BLaER1 treated with 17β-estradiol and CSF1 and Interleukin-3, amounts not matched to agents 10 nM and 100 nM (cell line): ENCODE measurements around the gene SF1.
A peak's percentile ranks its signal among the peaks of the same experiment; 100 is the strongest.

ENCODE experiments used
- H3K27ac ChIP-seq, 11 experiments: shearing (Covaris generic); formaldehyde crosslinking; 2 replicates each; pipeline ENCODE4 v1.8.1; 2022
- H3K27me3 ChIP-seq, 11 experiments: shearing (Covaris generic); formaldehyde crosslinking; 2 replicates each; pipeline ENCODE4 v1.8.1; 2022
- H3K36me3 ChIP-seq, 11 experiments: shearing (Covaris generic); formaldehyde crosslinking; 2 replicates each; pipeline ENCODE4 v1.8.1; 2022
- H3K4me1 ChIP-seq, 10 experiments: shearing (Covaris generic); formaldehyde crosslinking; 2 replicates each; pipeline ENCODE4 v1.8.1; 2022
- H3K4me2 ChIP-seq, 11 experiments: shearing (Covaris generic); formaldehyde crosslinking; 2 replicates each; pipeline ENCODE4 v1.8.1; 2022
- H3K4me3 ChIP-seq, 10 experiments: shearing (Covaris generic); formaldehyde crosslinking; 2 replicates each; pipeline ENCODE4 v1.8.1; 2022
- H3K9ac ChIP-seq, 11 experiments: shearing (Covaris generic); formaldehyde crosslinking; 2 replicates each; pipeline ENCODE4 v1.8.1; 2022
- H3K9me3 ChIP-seq, 11 experiments: shearing (Covaris generic); formaldehyde crosslinking; replicated peaks in 1 of 11; 2 replicates each; pipeline ENCODE4 v1.8.1; 2022
- H4K20me1 ChIP-seq, 11 experiments: shearing (Covaris generic); formaldehyde crosslinking; 2 replicates each; pipeline ENCODE4 v1.8.1; 2022
- Cebpa-rat ChIP-seq, 11 experiments: shearing (Covaris generic); IDR thresholded peaks; 2 replicates each; pipeline ENCODE4 v1.8.1; 2022

SF1 gene

GRCh38 chr11:64735725-64736259, 42.5 kb downstream of the SF1 start:
- Histone ChIP-seq H3K4me2 (no peak overlapping the region), H3K4me3 (no peak overlapping the region), H3K4me1 (peaks cover 10 to 42% (median 26%) of the 10 kb centered on the region in 10 experiments; a peak in 17 of 20 replicates), H3K27me3 (no peaks in the 10 kb centered on the region), H3K9me3 (no peaks in the 10 kb centered on the region), H3K27ac (peak overlapping the region in 1 of 11 experiments; percentile 20; a peak in 1 of 22 replicates), H3K9ac (peak overlapping the region in 6 of 11 experiments; percentile 13 to 44 (median 25); a peak in 4 of 22 replicates), H3K36me3 (peaks cover 40 to 100% (median 97%) of the 10 kb centered on the region in 11 experiments), H4K20me1 (peaks cover 0 to 94% (median 39%) of the 10 kb centered on the region in 11 experiments; a peak in 16 of 22 replicates)
- TF ChIP-seq Cebpa-rat (IDR thresholded peaks at IDR 0.05): no peak

- no peak overlapping the region for H3K4me3 ChIP-seq
- peaks cover 0 to 94% (median 32%) of the 10 kb centered on the region in 11 experiments; a peak in 15 of 22 replicates for H4K20me1 ChIP-seq
- peaks cover 10 to 42% (median 29%) of the 10 kb centered on the region in 10 experiments; a peak in 18 of 20 replicates for H3K4me1 ChIP-seq
- H3K27me3 ChIP-seq: no peaks in the 10 kb centered on the region
- TF ChIP-seq Cebpa-rat (IDR thresholded peaks at IDR 0.05): no peak
- H3K9ac ChIP-seq: peak overlapping the region in 5 of 11 experiments; percentile 13 to 51 (median 33); a peak in 4 of 22 replicates
- H3K4me2 ChIP-seq: peak overlapping the region in 1 of 11 experiments; percentile 22; a peak in 1 of 22 replicates
- no peak overlapping the region for H3K27ac ChIP-seq
- no peaks in the 10 kb centered on the region for H3K9me3 ChIP-seq
- H3K36me3 ChIP-seq: peaks cover 47 to 100% (median 97%) of the 10 kb centered on the region in 11 experiments
Observed at GRCh38 chr11:64734811-64735724, 43.3 kb downstream of the SF1 start.

DNA sequence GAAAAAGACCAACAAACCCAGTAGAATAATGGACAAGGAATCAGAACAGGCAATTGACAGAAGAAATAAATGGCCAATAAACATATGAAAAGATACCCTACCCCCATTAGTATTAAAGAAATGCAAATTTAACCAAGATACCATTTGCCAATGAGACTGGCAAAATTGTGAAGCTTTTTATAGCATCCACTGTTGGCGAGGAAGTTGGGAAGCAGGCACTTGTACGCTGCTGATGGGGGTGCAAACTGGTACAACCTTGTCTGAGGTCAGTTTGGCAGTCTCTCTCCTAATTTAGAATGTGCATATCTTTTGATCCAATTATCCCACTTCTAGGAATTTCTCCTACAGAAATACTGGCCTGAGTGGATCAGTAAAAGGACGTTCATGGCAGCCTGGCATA, 46.7 kb downstream of the SF1 start:
- no peak overlapping the region for H3K4me2 ChIP-seq
- H3K9ac ChIP-seq: no peak overlapping the region
- H3K27me3 ChIP-seq: no peaks in the 10 kb centered on the region
- no peak overlapping the region for H3K4me3 ChIP-seq
- peaks cover 0 to 88% (median 21%) of the 10 kb centered on the region in 11 experiments; a peak in 15 of 22 replicates for H4K20me1 ChIP-seq
- peaks cover 10 to 46% (median 31%) of the 10 kb centered on the region in 10 experiments; a peak in 18 of 20 replicates for H3K4me1 ChIP-seq
- H3K36me3 ChIP-seq: peaks cover 47 to 100% (median 93%) of the 10 kb centered on the region in 11 experiments
- H3K27ac ChIP-seq: no peak overlapping the region
- no peaks in the 10 kb centered on the region for H3K9me3 ChIP-seq
- no peak for TF ChIP-seq Cebpa-rat (IDR thresholded peaks at IDR 0.05)

DNA sequence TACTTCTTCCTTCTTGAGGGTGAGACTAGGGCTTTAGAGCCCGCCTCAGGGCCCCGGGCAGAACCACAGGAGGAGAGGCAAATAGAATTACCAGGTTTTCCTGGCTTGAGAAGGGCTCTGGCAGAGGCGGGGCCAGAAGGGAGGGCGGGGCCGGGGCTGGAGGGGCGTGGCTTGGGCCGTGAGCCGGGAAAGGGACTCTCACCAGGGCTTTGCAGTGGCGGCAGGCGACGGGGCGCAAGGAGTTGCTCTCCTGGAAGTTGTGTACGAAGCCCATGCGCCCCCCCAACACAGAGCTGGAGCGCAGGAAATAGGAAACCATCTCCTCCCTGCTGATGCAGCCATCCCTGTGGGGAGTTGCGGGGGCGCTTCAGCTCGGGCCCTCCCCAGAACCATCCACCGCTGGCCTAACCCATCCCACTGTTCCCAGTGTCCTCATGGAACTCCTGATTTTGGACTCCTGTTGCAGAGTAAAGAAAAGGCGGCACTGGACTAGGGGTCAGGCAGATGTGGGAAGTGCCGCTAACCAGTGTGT, 48.4 kb downstream of the SF1 start:
- no peak for TF ChIP-seq Cebpa-rat (IDR thresholded peaks at IDR 0.05)
- Histone ChIP-seq H3K27ac (no peak overlapping the region), H4K20me1 (peaks cover 0 to 88% (median 16%) of the 10 kb centered on the region in 11 experiments; a peak in 14 of 22 replicates), H3K9ac (no peak overlapping the region), H3K9me3 (no peaks in the 10 kb centered on the region), H3K4me3 (no peak overlapping the region), H3K4me1 (peaks cover 14 to 46% (median 35%) of the 10 kb centered on the region in 10 experiments), H3K36me3 (peaks cover 30 to 90% (median 76%) of the 10 kb centered on the region in 11 experiments), H3K4me2 (peak overlapping the region in 3 of 11 experiments; percentile 9 to 31 (median 20); a peak in 2 of 22 replicates), H3K27me3 (no peaks in the 10 kb centered on the region)

GRCh38 chr11:64728757-64729365, 49.5 kb downstream of the SF1 start:
- Histone ChIP-seq H3K36me3 (peaks cover 26 to 80% (median 65%) of the 10 kb centered on the region in 11 experiments), H3K27ac (no peak overlapping the region), H3K4me2 (no peak overlapping the region), H4K20me1 (peaks cover 0 to 88% (median 22%) of the 10 kb centered on the region in 11 experiments; a peak in 13 of 22 replicates), H3K9ac (no peak overlapping the region), H3K9me3 (no peaks in the 10 kb centered on the region), H3K4me3 (no peak overlapping the region), H3K4me1 (peaks cover 12 to 47% (median 36%) of the 10 kb centered on the region in 10 experiments), H3K27me3 (no peaks in the 10 kb centered on the region)
- TF ChIP-seq Cebpa-rat (IDR thresholded peaks at IDR 0.05): no peak

DNA sequence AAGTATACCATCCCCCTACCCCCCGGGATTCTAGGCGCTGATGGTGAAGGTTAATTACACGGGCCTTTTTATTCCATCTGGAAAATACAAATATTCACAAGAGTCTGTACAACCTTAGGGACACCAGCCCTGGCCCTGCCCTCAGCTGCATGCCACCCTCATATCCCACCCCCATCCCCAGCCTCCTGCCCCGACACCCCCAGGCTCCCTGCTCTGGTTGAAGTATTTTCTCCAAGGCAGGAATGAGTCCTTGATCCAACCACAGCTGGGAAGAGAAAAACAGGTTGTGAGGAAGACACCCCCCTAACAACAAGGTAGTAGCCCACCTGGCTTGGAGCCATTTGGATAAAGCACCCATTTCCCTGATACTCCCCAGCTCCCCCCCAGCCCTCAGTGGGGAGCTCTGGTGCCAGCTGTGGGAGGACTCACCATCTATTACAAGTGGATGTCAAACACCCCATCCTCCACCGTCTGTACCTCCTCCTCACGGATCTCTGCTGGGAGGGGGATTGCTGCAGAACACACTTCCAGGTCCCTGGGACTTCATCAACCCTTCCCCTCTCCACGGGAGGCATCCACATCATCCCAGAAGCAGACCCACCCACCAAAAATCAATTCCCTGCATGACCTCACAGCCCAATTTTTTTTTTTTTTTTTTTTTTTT, 51.3 kb downstream of the SF1 start:
- no peak overlapping the region for H3K9ac ChIP-seq
- no peaks in the 10 kb centered on the region for H3K9me3 ChIP-seq
- H3K4me3 ChIP-seq: no peak overlapping the region
- H3K4me2 ChIP-seq: no peak overlapping the region
- peaks cover 23 to 61% (median 48%) of the 10 kb centered on the region in 11 experiments for H3K36me3 ChIP-seq
- peaks cover 10 to 52% (median 40%) of the 10 kb centered on the region in 10 experiments for H3K4me1 ChIP-seq
- no peak for TF ChIP-seq Cebpa-rat (IDR thresholded peaks at IDR 0.05)
- peaks cover 6 to 9% (median 7%) of the 10 kb centered on the region in 11 experiments for H3K27me3 ChIP-seq
- peaks cover 0 to 74% (median 23%) of the 10 kb centered on the region in 11 experiments; a peak in 13 of 22 replicates for H4K20me1 ChIP-seq
- H3K27ac ChIP-seq: no peak overlapping the region

- Histone ChIP-seq H4K20me1 (peaks cover 0 to 66% (median 23%) of the 10 kb centered on the region in 11 experiments; a peak in 13 of 22 replicates), H3K9ac (0 out of 22 replicates have a peak overlapping the region, but pooled peaks of 1 of the 11 experiments have one; percentile 4), H3K27me3 (peaks cover 14 to 16% (median 15%) of the 10 kb centered on the region in 11 experiments), H3K9me3 (no peaks in the 10 kb centered on the region), H3K27ac (no peak overlapping the region), H3K4me2 (peak overlapping the region in 8 of 11 experiments; percentile 5 to 44 (median 25); a peak in 8 of 22 replicates), H3K4me3 (no peak overlapping the region), H3K36me3 (peaks cover 19 to 53% (median 40%) of the 10 kb centered on the region in 11 experiments), H3K4me1 (peaks cover 10 to 55% (median 40%) of the 10 kb centered on the region in 10 experiments)
- TF ChIP-seq Cebpa-rat (IDR thresholded peaks at IDR 0.05): no peak
Observed at GRCh38 chr11:64726211-64726641, 52.1 kb downstream of the SF1 start.
